ENCODE results near the gene CHURC1. TPM values are rescaled to one million over a fixed set of nuclear protein-coding genes. Genes with fewer than 3 reads are reported as not detected.

Gene CHURC1
- total and polyA plus RNA-seq, 2 of the 13 experiments (the other 11 are each of a cell fraction or from before 2014, with no cell fraction given), result 41.1 to 74.4 TPM

DNA sequence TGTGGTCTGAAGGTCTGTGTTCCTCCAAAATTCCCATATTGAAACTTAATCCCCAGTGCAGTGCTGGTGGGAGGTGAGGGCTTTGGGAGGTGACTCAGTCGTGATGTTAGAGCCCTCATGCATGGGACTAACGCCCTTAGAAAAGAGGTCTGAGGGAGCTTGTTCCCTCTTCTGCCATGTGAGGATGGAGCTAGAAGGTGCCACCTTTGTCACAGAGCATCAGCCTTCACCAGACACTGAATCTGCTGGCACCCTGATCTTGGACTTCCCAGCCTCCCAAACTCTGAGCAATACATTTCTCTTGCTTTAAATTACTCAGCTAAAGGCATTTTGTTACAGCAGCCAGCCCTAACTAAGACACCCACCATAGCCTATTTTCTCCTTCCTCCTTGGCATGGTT, 43.9 kb downstream of the CHURC1 start:
- DNase-seq (ENCODE audit: low spot score), result no peak
- FAIRE-seq, result no peak
- ChIA-PET CTCF (ENCODE audit: low intra/inter-chr PET ratio, low total read pairs) (no interaction called here), POLR2A (interaction anchor here (1.6 to 2.5 kb wide), 2 partner anchors 10 to 29 kb away, joined by 4 to 9 read pairs; partner anchors contain the start of gene FNTB)
- Histone ChIP-seq H3K9ac (ENCODE audit: insufficient read depth, low read depth, low read length) (no peak overlapping the region), H3K36me3 (replicated peaks in 1 of 2; ENCODE audit: control insufficient read depth in 1 of 2, insufficient read depth in 2 of 2, low read length in 2 of 2) (no peaks in the 10 kb centered on the region; a peak in 1 of 5 replicates), H4K20me1 (ENCODE audit: insufficient read depth, low read length) (no peaks in the 10 kb centered on the region), H3K9me3 (ENCODE audit: low read length) (no peaks in the 10 kb centered on the region), H3K27me3 (ENCODE audit: control insufficient read depth in 1 of 2, insufficient read depth in 2 of 2, low read length in 2 of 2) (no peaks in the 10 kb centered on the region), H3K4me2 (ENCODE audit: low read depth, low read length) (no peak overlapping the region), H3K79me2 (ENCODE audit: insufficient read depth, low read length) (no peaks in the 10 kb centered on the region), H3K4me1 (ENCODE audit: insufficient read depth, low read length) (peaks cover 21% of the 10 kb centered on the region), H3K27ac (ENCODE audit: extremely low read length, insufficient read depth, low read length) (no peak overlapping the region), H3K4me3 (replicated peaks in 1 of 3; ENCODE audit: insufficient read depth in 1 of 3, low read depth in 2 of 3, low read length in 3 of 3) (no peak overlapping the region), H2AFZ (ENCODE audit: low read length) (no peak overlapping the region)
- in situ Hi-C loops (cut with HindIII; ENCODE audit: extremely low pct_ligation_motif_present, low pct_unique_long_range_greater_than_20kb) (no loop called here), intact Hi-C loops (cut with micrococcal nuclease; ENCODE audit: unreplicated experiment) (no loop called here)
- TF ChIP-seq ZNF12 (CRISPR knock-in tag; IDR thresholded peaks at IDR 0.05) (0 out of 2 replicates have a peak, but pooled peaks have one; percentile 34), ZNF432 (CRISPR knock-in tag; IDR thresholded peaks at IDR 0.05; ENCODE audit: borderline replicate concordance) (no peak)
- WGBS (ENCODE audit: low lambda C conversion rate), result 100% methylated on average over 1 of the region's 2 CpGs
- no TSS peak for BruUV-seq (replicated peaks)
- ATAC-seq, result no peak

GRCh38 chr14:64958743-64959142, 44.5 kb downstream of the CHURC1 start:
- H4K20me1 ChIP-seq (ENCODE audit: insufficient read depth, low read length), result no peaks in the 10 kb centered on the region
- no peak overlapping the region for H3K4me2 ChIP-seq (ENCODE audit: low read depth, low read length)
- no peaks in the 10 kb centered on the region for H3K9me3 ChIP-seq (ENCODE audit: low read length)
- BruUV-seq (replicated peaks), result no TSS peak
- no peak overlapping the region for H3K27ac ChIP-seq (ENCODE audit: extremely low read length, insufficient read depth, low read length)
- no peaks in the 10 kb centered on the region for H3K27me3 ChIP-seq (ENCODE audit: control insufficient read depth in 1 of 2, insufficient read depth in 2 of 2, low read length in 2 of 2)
- ATAC-seq, result no peak
- no peak for FAIRE-seq
- in situ Hi-C loops (cut with HindIII; ENCODE audit: extremely low pct_ligation_motif_present, low pct_unique_long_range_greater_than_20kb) (no loop called here), intact Hi-C loops (cut with micrococcal nuclease; ENCODE audit: unreplicated experiment) (no loop called here)
- H3K4me1 ChIP-seq (ENCODE audit: insufficient read depth, low read length), result peaks cover 21% of the 10 kb centered on the region
- no peaks in the 10 kb centered on the region; a peak in 1 of 5 replicates for H3K36me3 ChIP-seq (replicated peaks in 1 of 2; ENCODE audit: control insufficient read depth in 1 of 2, insufficient read depth in 2 of 2, low read length in 2 of 2)
- H3K4me3 ChIP-seq (replicated peaks in 1 of 3; ENCODE audit: insufficient read depth in 1 of 3, low read depth in 2 of 3, low read length in 3 of 3), result no peak overlapping the region
- WGBS (ENCODE audit: low lambda C conversion rate), result 97% methylated on average over 5 of the region's 5 CpGs
- ChIA-PET CTCF (ENCODE audit: low intra/inter-chr PET ratio, low total read pairs) (no interaction called here), POLR2A (interaction anchor here (2.5 kb wide), 1 partner anchor 28 kb away, joined by 9 read pairs; the partner anchor contains the start of gene FNTB)
- no peak for DNase-seq (ENCODE audit: low spot score)
- no peaks in the 10 kb centered on the region for H3K79me2 ChIP-seq (ENCODE audit: insufficient read depth, low read length)
- no peak overlapping the region for H3K9ac ChIP-seq (ENCODE audit: insufficient read depth, low read depth, low read length)
- TF ChIP-seq ASH2L (IDR thresholded peaks at IDR 0.05; ENCODE audit: insufficient read length, low read depth, low read length) (no peak), ZNF83 (CRISPR knock-in tag; IDR thresholded peaks at IDR 0.05; ENCODE audit: borderline replicate concordance) (no peak), ZSCAN12 (CRISPR knock-in tag; IDR thresholded peaks at IDR 0.05) (no peak), ATRX (CRISPR knock-in tag; IDR thresholded peaks at IDR 0.05; ENCODE audit: borderline replicate concordance) (no peak), ZNF616 (CRISPR knock-in tag; IDR thresholded peaks at IDR 0.05; ENCODE audit: low read depth) (no peak), ZMAT5 (CRISPR knock-in tag; IDR thresholded peaks at IDR 0.05; ENCODE audit: borderline replicate concordance, low read depth) (no peak), MBD4 (IDR thresholded peaks at IDR 0.05; ENCODE audit: borderline replicate concordance, low read length) (no peak), CENPT (CRISPR knock-in tag; IDR thresholded peaks at IDR 0.05; ENCODE audit: low read depth) (no peak), ZFAT (CRISPR knock-in tag; conservative IDR thresholded peaks at IDR 0.05) (no peak), MLX (CRISPR knock-in tag; IDR thresholded peaks at IDR 0.05) (no peak)
- no peak overlapping the region for H2AFZ ChIP-seq (ENCODE audit: low read length)
